HG02623 (cell line): ENCODE measurements around the gene TTC9B.
"Not testable (repeated sequence)": the region's sequence is repeated elsewhere in the genome, so short reads cannot be mapped to it uniquely, and the experiment has no call there.

Experiments
- ATAC-seq: cut with Tn5 transposase; IDR thresholded peaks from one replicate; pipeline ENCODE4 v1.9.1; 2021; ENCODE audit warnings: moderate library complexity; ENCODE audit not compliant: unreplicated experiment

Gene TTC9B

GRCh38 chr19:40233811-40234389, 15.7 kb upstream of the TTC9B start:
- ATAC-seq, result no peak

- no peak for ATAC-seq
Observed at GRCh38 chr19:40232949-40233810, 15.0 kb upstream of the TTC9B start.

GRCh38 chr19:40232479-40232878, 14.3 kb upstream of the TTC9B start:
- ATAC-seq, result no peak

GRCh38 chr19:40231544-40232424, 13.6 kb upstream of the TTC9B start:
- no peak for ATAC-seq

- no peak for ATAC-seq
Observed at GRCh38 chr19:40231057-40231456, 12.9 kb upstream of the TTC9B start.

GRCh38 chr19:40229926-40230417, 11.8 kb upstream of the TTC9B start:
- no peak for ATAC-seq

- ATAC-seq, result no peak
Observed at GRCh38 chr19:40229484-40229883, 11.3 kb upstream of the TTC9B start.

GRCh38 chr19:40228863-40229262, 10.7 kb upstream of the TTC9B start:
- ATAC-seq, result no peak

- ATAC-seq, result no peak
Observed at GRCh38 chr19:40228346-40228745, 10.2 kb upstream of the TTC9B start.

- ATAC-seq, result no peak
Observed at GRCh38 chr19:40225440-40226305, 7.5 kb upstream of the TTC9B start.

GRCh38 chr19:40224342-40225150, 6.4 kb upstream of the TTC9B start:
- no peak for ATAC-seq

- no peak for ATAC-seq
Observed at GRCh38 chr19:40223135-40223822, 5.1 kb upstream of the TTC9B start.

GRCh38 chr19:40221858-40222619, 3.9 kb upstream of the TTC9B start:
- no peak for ATAC-seq

GRCh38 chr19:40220674-40221073, 2.5 kb upstream of the TTC9B start:
- no peak for ATAC-seq

GRCh38 chr19:40219721-40220276, 1.6 kb upstream of the TTC9B start:
- ATAC-seq, result no peak

- ATAC-seq, result not testable (repeated sequence)
Observed at GRCh38 chr19:40219029-40219428, 845 bp upstream of the TTC9B start.

GRCh38 chr19:40217027-40217810, 965 bp downstream of the TTC9B start:
- no peak for ATAC-seq
